Caco-2 (cell line): ENCODE results near the gene PHACTR1. TPM values are rescaled to one million over a fixed set of nuclear protein-coding genes. Genes with fewer than 3 reads are reported as not detected.

Source experiments
- BruUV-seq: library from RNA; stranded (reverse); fragments of 400-500 nt; replicated peaks from 2 replicates; lab custom pipeline; 2021; lab: Mats Ljungman, UMichigan
- CTCF ChIA-PET: fragments of 300-600 bp; sonication (Branson Sonifier 250); formaldehyde crosslinking; loops from one replicate; lab custom pipeline; 2022; ENCODE audit warnings: antibody characterized with exemption; lab: Charles Lee
- POLR2A ChIA-PET: fragments of 300-600 bp; sonication (Branson Sonifier 250); formaldehyde crosslinking; loops from one replicate; lab custom pipeline; 2022; ENCODE audit warnings: antibody characterized with exemption; lab: Charles Lee
- DNase-seq, 2 experiments: peaks; one replicate each; pipeline versions ENCODE4 v3.0.0 to v3.0.0-alpha.2; 2020 to 2022
- H3K27me3 ChIP-seq: replicated peaks from 2 replicates; pipeline ENCODE4 v1.6.0; 2011; ENCODE audit warnings: low read length; ENCODE audit not compliant: control insufficient read depth, insufficient read depth
- H3K36me3 ChIP-seq: 2 replicates; pipeline ENCODE4 v1.5.1; 2011; ENCODE audit warnings: low read length; ENCODE audit not compliant: control insufficient read depth, insufficient read depth
- H3K4me1 ChIP-seq: fragments of 250-450 bp; sonication (Bioruptor Pico); 2 replicates; pipeline ENCODE4 v1.5.1; 2020; ENCODE audit warnings: mild to moderate bottlenecking
- H3K4me3 ChIP-seq: 2 replicates; pipeline ENCODE4 v1.5.1; 2011; ENCODE audit warnings: low read depth, mild to moderate bottlenecking, control low read depth, low read length
- H3K9me3 ChIP-seq: fragments of 250-450 bp; sonication (Bioruptor Pico); 2 replicates; pipeline ENCODE4 v1.5.1; 2020; ENCODE audit warnings: mild to moderate bottlenecking, moderate library complexity
- H3K27ac Mint-ChIP-seq: one replicate; pipeline ENCODE4 v1.8.0; 2022; ENCODE audit warnings: mixed read lengths; ENCODE audit not compliant: unreplicated experiment
- H3K27me3 Mint-ChIP-seq: one replicate; pipeline ENCODE4 v1.8.0; 2022; ENCODE audit warnings: mixed read lengths; ENCODE audit not compliant: insufficient read depth, unreplicated experiment
- H3K36me3 Mint-ChIP-seq: one replicate; pipeline ENCODE4 v1.8.0; 2022; ENCODE audit warnings: mild to moderate bottlenecking, mixed read lengths; ENCODE audit not compliant: insufficient read depth, unreplicated experiment
- H3K4me1 Mint-ChIP-seq: one replicate; pipeline ENCODE4 v1.8.0; 2022; ENCODE audit warnings: low read depth, mixed read lengths; ENCODE audit not compliant: unreplicated experiment
- H3K4me3 Mint-ChIP-seq: one replicate; pipeline ENCODE4 v1.8.0; 2022; ENCODE audit warnings: mild to moderate bottlenecking, moderate library complexity, mixed read lengths; ENCODE audit not compliant: unreplicated experiment
- H3K9me3 Mint-ChIP-seq: one replicate; pipeline ENCODE4 v1.8.0; 2022; ENCODE audit warnings: mixed read lengths; ENCODE audit not compliant: unreplicated experiment
- intact Hi-C: fragments of 100-400 bp; cut with micrococcal nuclease; formaldehyde crosslinking; loops from one replicate; pipeline ENCODE4 v1.10.0; 2022; ENCODE audit not compliant: unreplicated experiment
- total RNA-seq: library from RNA; stranded (reverse); gene quantifications from 2 replicates; pipeline ENCODE4 v1.2.3, GENCODE V29; 2022
- TF ChIP-seq, protein P1 (sequence below), 2 experiments: fragments of 200-600 bp in 1 of 2; IDR thresholded peaks; 1 replicate in 1 of 2; 2 replicates in 1 of 2; pipeline versions ENCODE4 v1.5.1 to v1.8.0; 2011 to 2022; ENCODE audit warnings: antibody characterized with exemption in 1 of 2, control low read depth in 1 of 2, inconsistent platforms in 1 of 2, low read depth in 1 of 2, low read length in 1 of 2, mild to moderate bottlenecking in 1 of 2, moderate library complexity in 1 of 2; ENCODE audit not compliant: insufficient read depth in 1 of 2, severe bottlenecking in 1 of 2, unreplicated experiment in 1 of 2

The PHACTR1 gene
- total RNA-seq, 1 experiment from 2014 or later, result 0.41 TPM

GRCh38 chr6:12766365-12766764 is 49.8 kb downstream of the PHACTR1 start:
- Mint-ChIP-seq H3K4me1 (no peaks in the 10 kb centered on the region), H3K4me3 (no peak overlapping the region), H3K27me3 (peaks cover 26% of the 10 kb centered on the region), H3K9me3 (no peaks in the 10 kb centered on the region), H3K36me3 (no peaks in the 10 kb centered on the region), H3K27ac (no peak overlapping the region)
- Histone ChIP-seq H3K9me3 (no peaks in the 10 kb centered on the region), H3K27me3 (no peaks in the 10 kb centered on the region; the same call in 1 of the 2 replicates), H3K4me1 (no peaks in the 10 kb centered on the region), H3K4me3 (no peak overlapping the region), H3K36me3 (no peaks in the 10 kb centered on the region)
- intact Hi-C loops, result no loop called here
- POLR2A ChIA-PET, result no interaction called here
- DNase-seq, result no peak
- BruUV-seq, result no TSS peak
- TF ChIP-seq, protein P1, sequence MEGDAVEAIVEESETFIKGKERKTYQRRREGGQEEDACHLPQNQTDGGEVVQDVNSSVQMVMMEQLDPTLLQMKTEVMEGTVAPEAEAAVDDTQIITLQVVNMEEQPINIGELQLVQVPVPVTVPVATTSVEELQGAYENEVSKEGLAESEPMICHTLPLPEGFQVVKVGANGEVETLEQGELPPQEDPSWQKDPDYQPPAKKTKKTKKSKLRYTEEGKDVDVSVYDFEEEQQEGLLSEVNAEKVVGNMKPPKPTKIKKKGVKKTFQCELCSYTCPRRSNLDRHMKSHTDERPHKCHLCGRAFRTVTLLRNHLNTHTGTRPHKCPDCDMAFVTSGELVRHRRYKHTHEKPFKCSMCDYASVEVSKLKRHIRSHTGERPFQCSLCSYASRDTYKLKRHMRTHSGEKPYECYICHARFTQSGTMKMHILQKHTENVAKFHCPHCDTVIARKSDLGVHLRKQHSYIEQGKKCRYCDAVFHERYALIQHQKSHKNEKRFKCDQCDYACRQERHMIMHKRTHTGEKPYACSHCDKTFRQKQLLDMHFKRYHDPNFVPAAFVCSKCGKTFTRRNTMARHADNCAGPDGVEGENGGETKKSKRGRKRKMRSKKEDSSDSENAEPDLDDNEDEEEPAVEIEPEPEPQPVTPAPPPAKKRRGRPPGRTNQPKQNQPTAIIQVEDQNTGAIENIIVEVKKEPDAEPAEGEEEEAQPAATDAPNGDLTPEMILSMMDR (IDR thresholded peaks at IDR 0.05; ENCODE audit: insufficient read depth in 1 of 2, low read depth in 1 of 2, low read length in 1 of 2, severe bottlenecking in 1 of 2, unreplicated experiment in 1 of 2), result no peak
- CTCF ChIA-PET, result no interaction called here

DNA sequence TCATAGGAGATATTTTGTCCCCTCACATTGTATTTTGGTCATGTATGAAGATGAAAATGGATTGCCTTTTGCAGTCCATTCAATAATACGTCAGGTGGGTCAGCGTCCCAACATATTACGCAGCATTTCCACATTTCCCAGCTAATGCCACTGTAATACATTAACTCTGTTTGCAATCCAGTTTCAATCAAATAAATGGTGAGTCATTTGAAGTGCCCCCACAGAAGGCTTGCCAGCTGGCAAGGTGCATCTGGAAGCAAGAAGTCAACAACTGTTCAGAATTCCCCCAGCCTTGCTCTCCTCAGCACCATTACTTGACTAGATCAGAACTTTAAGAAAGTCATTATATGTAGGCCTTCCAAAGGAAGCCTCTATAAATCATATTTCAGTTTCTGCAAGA is 50.4 kb downstream of the PHACTR1 start:
- Histone ChIP-seq H3K27me3 (no peaks in the 10 kb centered on the region; the same call in 1 of the 2 replicates), H3K9me3 (no peaks in the 10 kb centered on the region), H3K4me3 (no peak overlapping the region), H3K36me3 (no peaks in the 10 kb centered on the region), H3K4me1 (no peaks in the 10 kb centered on the region)
- Mint-ChIP-seq H3K4me1 (no peaks in the 10 kb centered on the region), H3K36me3 (no peaks in the 10 kb centered on the region), H3K27me3 (peaks cover 28% of the 10 kb centered on the region), H3K27ac (no peak overlapping the region), H3K9me3 (no peaks in the 10 kb centered on the region), H3K4me3 (no peak overlapping the region)
- DNase-seq, result no peak
- no TSS peak for BruUV-seq
- TF ChIP-seq, protein P1 (IDR thresholded peaks at IDR 0.05; ENCODE audit: insufficient read depth in 1 of 2, low read depth in 1 of 2, low read length in 1 of 2, severe bottlenecking in 1 of 2, unreplicated experiment in 1 of 2), result no peak
- CTCF ChIA-PET, result no interaction called here
- POLR2A ChIA-PET, result no interaction called here
- intact Hi-C loops, result no loop called here

DNA sequence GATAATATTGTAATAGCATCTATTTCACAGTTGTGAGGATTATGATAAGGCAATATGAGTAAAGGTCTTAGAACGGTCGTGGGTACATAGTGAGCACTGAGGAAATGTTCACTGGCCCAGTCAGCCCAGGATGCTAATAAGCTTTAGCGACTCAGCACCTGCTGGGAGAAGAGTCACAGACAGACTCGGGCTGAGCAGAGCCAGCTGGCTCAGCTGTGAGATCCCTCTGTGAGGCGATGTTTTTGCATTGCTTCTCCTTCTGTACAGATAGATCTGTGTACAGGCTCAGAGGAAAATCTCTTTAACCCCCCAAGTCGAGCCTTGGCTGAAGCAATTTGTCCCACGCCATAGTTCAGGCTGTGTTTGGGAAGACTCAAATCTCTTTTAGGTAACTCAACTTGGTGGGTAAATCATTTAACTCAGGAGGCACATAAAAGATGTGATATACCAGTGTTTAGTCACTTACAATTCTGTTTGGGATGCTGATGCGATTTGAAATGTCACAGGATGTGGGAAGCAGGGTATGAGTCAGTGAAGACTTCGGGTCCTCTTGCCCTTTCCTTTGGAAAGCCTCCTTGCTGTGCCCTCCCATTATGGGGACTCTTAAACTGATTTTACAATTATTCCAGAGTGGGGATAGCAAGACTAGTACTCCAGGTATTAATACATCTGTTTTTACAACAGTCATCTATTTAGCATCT is 53.1 kb downstream of the PHACTR1 start:
- H3K27me3 ChIP-seq, result no peaks in the 10 kb centered on the region; the same call in 1 of the 2 replicates
- H3K4me1 ChIP-seq, result no peaks in the 10 kb centered on the region
- BruUV-seq, result no TSS peak
- H3K27ac Mint-ChIP-seq, result no peak overlapping the region
- H3K4me3 Mint-ChIP-seq, result no peak overlapping the region
- no peaks in the 10 kb centered on the region for H3K36me3 ChIP-seq
- intact Hi-C loops, result no loop called here
- H3K36me3 Mint-ChIP-seq, result no peaks in the 10 kb centered on the region
- no peak for DNase-seq
- H3K4me3 ChIP-seq, result no peak overlapping the region
- CTCF ChIA-PET, result no interaction called here
- POLR2A ChIA-PET, result no interaction called here
- H3K27me3 Mint-ChIP-seq, result peaks cover 30% of the 10 kb centered on the region
- no peaks in the 10 kb centered on the region for H3K9me3 Mint-ChIP-seq
- TF ChIP-seq, protein P1 (IDR thresholded peaks at IDR 0.05; ENCODE audit: insufficient read depth in 1 of 2, low read depth in 1 of 2, low read length in 1 of 2, severe bottlenecking in 1 of 2, unreplicated experiment in 1 of 2), result no peak
- H3K9me3 ChIP-seq, result no peaks in the 10 kb centered on the region
- no peaks in the 10 kb centered on the region for H3K4me1 Mint-ChIP-seq
